ENCODE data around the gene CEP83. TPM values are rescaled to one million over a fixed set of nuclear protein-coding genes. Genes with fewer than 3 reads are reported as not detected.

The CEP83 gene
- polyA plus RNA-seq, 1 of the 3 experiments (the other 2 are of a cell fraction): 2.5 TPM

DNA sequence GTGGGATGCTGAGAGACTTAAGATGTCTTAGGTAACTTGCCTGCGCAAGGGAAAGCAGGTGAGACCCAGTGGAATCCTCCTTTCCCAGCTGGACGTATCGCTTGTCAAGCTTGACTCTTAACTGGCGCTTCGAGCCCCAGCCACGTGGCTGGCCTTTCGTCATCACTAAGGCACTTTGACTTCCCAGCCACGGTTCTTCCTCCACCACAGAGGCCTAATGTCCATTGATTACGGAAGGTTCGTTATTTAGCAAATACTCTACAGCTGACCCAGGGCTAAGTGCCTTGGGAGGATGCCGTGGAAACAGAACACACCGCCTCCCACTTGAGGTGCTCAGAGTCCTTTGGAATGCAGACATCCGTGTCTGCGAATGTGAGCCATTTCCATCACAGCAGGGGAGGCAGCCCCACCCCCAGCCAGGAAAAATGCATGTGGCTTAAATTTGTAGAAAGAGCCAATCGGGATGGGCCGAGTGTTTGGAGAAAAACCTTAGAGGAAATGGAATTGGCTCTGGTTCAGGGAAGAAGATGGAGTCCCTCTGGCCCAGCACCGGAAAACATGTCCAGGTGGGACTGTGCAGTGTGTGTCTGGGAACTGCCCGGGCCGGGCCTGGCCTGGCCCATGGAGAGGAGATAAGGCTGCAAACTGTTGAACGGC lies 195.6 kb downstream of the CEP83 start (continued):
- TF ChIP-seq, protein P1, sequence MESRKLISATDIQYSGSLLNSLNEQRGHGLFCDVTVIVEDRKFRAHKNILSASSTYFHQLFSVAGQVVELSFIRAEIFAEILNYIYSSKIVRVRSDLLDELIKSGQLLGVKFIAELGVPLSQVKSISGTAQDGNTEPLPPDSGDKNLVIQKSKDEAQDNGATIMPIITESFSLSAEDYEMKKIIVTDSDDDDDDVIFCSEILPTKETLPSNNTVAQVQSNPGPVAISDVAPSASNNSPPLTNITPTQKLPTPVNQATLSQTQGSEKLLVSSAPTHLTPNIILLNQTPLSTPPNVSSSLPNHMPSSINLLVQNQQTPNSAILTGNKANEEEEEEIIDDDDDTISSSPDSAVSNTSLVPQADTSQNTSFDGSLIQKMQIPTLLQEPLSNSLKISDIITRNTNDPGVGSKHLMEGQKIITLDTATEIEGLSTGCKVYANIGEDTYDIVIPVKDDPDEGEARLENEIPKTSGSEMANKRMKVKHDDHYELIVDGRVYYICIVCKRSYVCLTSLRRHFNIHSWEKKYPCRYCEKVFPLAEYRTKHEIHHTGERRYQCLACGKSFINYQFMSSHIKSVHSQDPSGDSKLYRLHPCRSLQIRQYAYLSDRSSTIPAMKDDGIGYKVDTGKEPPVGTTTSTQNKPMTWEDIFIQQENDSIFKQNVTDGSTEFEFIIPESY (IDR thresholded peaks at IDR 0.05; ENCODE audit: borderline replicate concordance, low read depth): no peak

DNA sequence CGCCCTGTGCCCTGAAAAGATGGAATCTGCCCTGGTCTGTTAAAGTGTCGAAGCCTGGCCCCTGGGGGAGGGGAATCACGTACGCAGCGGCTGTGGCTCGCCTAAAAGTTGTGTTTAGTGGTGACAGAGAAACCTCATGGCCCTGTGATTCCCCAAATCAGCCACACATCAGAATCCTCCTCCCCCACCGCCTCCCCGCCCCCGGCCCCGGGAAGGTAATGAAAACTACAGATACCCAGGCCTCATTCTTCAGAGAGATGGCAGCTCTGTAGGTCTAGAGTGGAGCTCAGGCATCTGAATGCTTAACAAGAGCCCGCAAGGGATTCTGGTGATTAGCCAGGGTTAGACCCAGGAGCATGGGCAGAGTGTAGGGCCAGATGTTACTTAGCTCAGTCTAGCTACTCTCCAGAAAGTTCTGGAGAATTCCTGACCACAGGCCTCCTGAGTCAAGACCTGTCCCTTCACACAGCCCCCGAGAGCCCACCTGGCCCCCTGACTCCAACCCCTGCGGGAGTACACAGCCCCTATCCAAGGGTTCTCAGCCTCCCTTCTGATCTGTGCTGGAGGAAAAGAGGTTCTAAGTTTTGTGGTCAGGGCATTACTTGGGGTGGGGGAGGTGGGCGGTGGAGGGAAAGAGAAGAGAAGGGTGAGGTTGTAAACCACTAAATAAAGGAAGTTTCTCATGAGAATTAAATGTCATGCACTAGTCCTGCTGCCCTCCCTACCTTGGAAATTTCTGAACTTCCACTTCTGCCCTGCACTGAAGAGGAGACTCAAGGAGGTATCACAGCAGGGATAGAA lies 196.5 kb downstream of the CEP83 start:
- Histone ChIP-seq H3K4me1 (ENCODE audit: control insufficient read depth in 1 of 2, insufficient read depth in 2 of 2, low read depth in 1 of 2, low read length in 1 of 2) (peaks cover 19 to 50% of the 10 kb centered on the region in 2 experiments; a peak in 3 of 4 replicates), H4K20me1 (ENCODE audit: insufficient read depth) (no peaks in the 10 kb centered on the region), H2AFZ (ENCODE audit: low read depth) (peak overlapping the region; percentile 81), H3K27me3 (ENCODE audit: insufficient read depth) (no peaks in the 10 kb centered on the region), H3K27ac (ENCODE audit: low read depth in 2 of 2, low read length in 1 of 2) (peak overlapping the region; percentile 71 to 90; a peak in 3 of 4 replicates), H3K36me3 (replicated peaks in 1 of 2; ENCODE audit: control insufficient read depth in 1 of 2, insufficient read depth in 2 of 2, low read length in 1 of 2) (no peaks in the 10 kb centered on the region), H3K9ac (no peak overlapping the region), H3K9me3 (no peaks in the 10 kb centered on the region), H3K4me2 (peak overlapping the region; percentile 70; the same call in 1 of the 2 replicates), H3K79me2 (ENCODE audit: insufficient read depth) (no peaks in the 10 kb centered on the region), H3K4me3 (ENCODE audit: low read depth in 2 of 2, low read length in 1 of 2) (peak overlapping the region in 1 of 2 experiments; percentile 22; a peak in 2 of 4 replicates), H3F3A (replicated peaks; ENCODE audit: insufficient read depth) (no peaks in the 10 kb centered on the region), H3K9me2 (no peaks in the 10 kb centered on the region)
- TF ChIP-seq RFX5 (IDR thresholded peaks at IDR 0.05; ENCODE audit: low read length) (no peak), NFIC (IDR thresholded peaks at IDR 0.05; ENCODE audit: borderline replicate concordance) (no peak), RXRA (IDR thresholded peaks at IDR 0.05; ENCODE audit: borderline replicate concordance, low read depth) (no peak), CHD2 (IDR thresholded peaks at IDR 0.05; ENCODE audit: low read length, partially characterized antibody) (no peak), SIN3A (IDR thresholded peaks at IDR 0.05; ENCODE audit: borderline replicate concordance, low read depth, low read length) (no peak), EZH2phosphoT487 (IDR thresholded peaks at IDR 0.05; ENCODE audit: borderline replicate concordance, low read depth) (no peak), POLR2AphosphoS5 (IDR thresholded peaks at IDR 0.05; ENCODE audit: low read depth, low read length) (no peak), TAF1 (IDR thresholded peaks at IDR 0.05; ENCODE audit: borderline replicate concordance, low read depth, low read length) (no peak), MXI1 (IDR thresholded peaks at IDR 0.05; ENCODE audit: low read depth, low read length) (no peak), EP300 (IDR thresholded peaks at IDR 0.05; ENCODE audit: borderline replicate concordance in 1 of 2, low read depth in 1 of 2, low read length in 1 of 2) (no peak)
- TF ChIP-seq, protein P2, sequence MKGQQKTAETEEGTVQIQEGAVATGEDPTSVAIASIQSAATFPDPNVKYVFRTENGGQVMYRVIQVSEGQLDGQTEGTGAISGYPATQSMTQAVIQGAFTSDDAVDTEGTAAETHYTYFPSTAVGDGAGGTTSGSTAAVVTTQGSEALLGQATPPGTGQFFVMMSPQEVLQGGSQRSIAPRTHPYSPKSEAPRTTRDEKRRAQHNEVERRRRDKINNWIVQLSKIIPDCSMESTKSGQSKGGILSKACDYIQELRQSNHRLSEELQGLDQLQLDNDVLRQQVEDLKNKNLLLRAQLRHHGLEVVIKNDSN (IDR thresholded peaks at IDR 0.05; ENCODE audit: borderline replicate concordance, low read depth): no peak
- TF ChIP-seq, protein P3, sequence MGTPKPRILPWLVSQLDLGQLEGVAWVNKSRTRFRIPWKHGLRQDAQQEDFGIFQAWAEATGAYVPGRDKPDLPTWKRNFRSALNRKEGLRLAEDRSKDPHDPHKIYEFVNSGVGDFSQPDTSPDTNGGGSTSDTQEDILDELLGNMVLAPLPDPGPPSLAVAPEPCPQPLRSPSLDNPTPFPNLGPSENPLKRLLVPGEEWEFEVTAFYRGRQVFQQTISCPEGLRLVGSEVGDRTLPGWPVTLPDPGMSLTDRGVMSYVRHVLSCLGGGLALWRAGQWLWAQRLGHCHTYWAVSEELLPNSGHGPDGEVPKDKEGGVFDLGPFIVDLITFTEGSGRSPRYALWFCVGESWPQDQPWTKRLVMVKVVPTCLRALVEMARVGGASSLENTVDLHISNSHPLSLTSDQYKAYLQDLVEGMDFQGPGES (IDR thresholded peaks at IDR 0.05; ENCODE audit: low read depth, low read length): no peak
- TF ChIP-seq, protein P1 (IDR thresholded peaks at IDR 0.05; ENCODE audit: borderline replicate concordance, low read depth): no peak
- TF ChIP-seq, protein P4, sequence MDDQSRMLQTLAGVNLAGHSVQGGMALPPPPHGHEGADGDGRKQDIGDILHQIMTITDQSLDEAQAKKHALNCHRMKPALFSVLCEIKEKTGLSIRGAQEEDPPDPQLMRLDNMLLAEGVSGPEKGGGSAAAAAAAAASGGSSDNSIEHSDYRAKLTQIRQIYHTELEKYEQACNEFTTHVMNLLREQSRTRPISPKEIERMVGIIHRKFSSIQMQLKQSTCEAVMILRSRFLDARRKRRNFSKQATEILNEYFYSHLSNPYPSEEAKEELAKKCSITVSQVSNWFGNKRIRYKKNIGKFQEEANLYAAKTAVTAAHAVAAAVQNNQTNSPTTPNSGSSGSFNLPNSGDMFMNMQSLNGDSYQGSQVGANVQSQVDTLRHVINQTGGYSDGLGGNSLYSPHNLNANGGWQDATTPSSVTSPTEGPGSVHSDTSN (IDR thresholded peaks at IDR 0.05): no peak
- POLR2A ChIA-PET: no interaction called here
- WGBS (ENCODE audit: low lambda C conversion rate): 94% methylated on average over 13 of the region's 14 CpGs
- CTCF ChIA-PET: no interaction called here
- no peak for DNase-seq

Measured in SK-N-SH (cell line).